HG03025 (cell line): ENCODE measurements around the gene OPRM1.
"Not testable (repeated sequence)": the region's sequence is repeated elsewhere in the genome, so short reads cannot be mapped to it uniquely, and the experiment has no call there.

Experiments used
- ATAC-seq: cut with Tn5 transposase; IDR thresholded peaks from one replicate; pipeline ENCODE4 v1.9.1; 2021; ENCODE audit warnings: mild to moderate bottlenecking, moderate library complexity; ENCODE audit not compliant: unreplicated experiment, low FRiP score

The OPRM1 gene

GRCh38 chr6:154139892-154140291 is 100.9 kb downstream of the OPRM1 start:
- ATAC-seq, result no peak

DNA sequence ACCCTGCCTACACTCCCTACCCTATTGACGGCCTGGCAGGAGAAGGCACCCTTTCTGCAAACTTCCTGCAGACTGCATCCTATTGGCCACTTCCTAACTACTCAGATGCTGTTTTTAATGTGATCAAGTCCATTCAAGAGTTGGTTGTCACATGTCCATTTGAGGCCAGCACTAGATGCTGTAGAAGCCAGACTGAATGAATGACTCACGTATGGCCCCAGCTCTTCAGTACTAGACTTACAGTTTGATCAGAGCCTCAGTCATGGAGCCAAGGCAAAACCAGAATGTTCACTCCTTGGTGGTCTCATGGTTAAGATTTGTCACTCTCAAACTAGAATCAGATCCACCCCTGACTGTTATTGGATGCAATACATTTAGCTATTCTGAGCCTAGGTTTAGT is 101.7 kb downstream of the OPRM1 start:
- no peak for ATAC-seq

- no peak for ATAC-seq
Measured at GRCh38 chr6:154143753-154144152, 104.7 kb downstream of the OPRM1 start.

DNA sequence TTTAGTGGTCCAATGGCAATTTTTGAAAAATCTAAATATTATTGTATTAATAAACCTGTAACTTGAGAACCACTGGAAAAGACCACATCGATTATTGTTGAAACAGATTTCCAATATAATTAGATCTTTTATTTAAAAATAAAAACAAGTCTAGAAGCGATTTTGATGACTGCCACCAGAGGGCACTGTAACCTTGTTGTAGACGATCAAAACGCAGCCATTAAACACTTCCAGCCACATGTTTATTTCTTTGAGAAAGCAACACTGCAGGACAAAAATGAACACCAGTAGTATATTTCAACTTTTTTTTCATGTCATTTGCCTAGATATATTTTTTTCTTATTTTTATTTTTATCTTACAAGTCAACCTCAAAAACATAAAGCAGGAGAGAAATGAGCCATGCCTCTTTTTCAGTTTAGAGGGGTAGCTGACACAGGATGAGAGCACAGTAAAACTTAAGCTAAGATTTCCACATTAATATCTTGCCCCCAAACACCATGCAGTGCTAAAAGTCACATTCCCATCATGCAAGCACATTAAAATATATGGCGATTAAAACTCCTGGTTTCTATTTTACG is 115.4 kb downstream of the OPRM1 start:
- ATAC-seq, result no peak

GRCh38 chr6:154156135-154156896 is 117.3 kb downstream of the OPRM1 start:
- peak; percentile 50 for ATAC-seq

DNA sequence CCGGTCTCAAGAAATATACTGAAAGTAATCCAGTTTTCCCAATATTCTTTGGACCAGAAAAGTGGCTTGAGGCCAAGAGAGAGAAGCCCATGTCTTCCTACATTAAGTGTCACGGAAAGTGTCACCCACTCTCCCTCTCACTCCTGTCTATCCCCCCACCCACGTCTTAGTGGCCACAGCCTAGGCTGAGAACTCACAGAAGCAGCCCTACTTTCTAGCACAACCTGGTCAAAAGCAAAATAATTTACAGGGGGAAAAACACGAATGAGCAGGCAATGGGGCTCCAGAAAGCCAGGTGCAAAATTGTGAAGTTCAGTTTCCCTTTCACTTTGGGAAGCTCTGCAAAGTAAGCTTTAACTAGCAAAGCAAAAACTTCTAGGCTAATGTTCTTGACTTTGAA is 118.0 kb downstream of the OPRM1 start:
- ATAC-seq, result peak; percentile 70

- ATAC-seq, result no peak
Measured at GRCh38 chr6:154157706-154158105, 118.7 kb downstream of the OPRM1 start.

DNA sequence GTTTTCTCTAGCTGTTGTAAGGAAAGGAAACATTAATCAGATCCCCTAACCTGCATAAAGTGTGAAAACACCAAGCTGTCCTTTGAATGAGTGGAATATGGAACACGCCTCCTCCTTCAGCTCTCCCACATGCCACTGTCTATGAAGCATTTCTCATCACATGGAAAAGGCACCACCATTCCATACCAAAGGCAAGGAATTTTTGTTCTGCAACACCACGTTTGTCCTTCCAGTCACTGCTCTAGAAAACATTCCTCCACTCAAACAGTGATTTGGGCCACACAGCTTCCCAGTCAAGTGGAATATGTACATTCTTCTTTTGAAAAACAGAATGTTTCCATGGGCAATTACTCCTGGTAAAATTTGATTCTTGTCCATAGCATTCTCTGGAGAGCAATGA is 120.1 kb downstream of the OPRM1 start:
- ATAC-seq, result no peak

DNA sequence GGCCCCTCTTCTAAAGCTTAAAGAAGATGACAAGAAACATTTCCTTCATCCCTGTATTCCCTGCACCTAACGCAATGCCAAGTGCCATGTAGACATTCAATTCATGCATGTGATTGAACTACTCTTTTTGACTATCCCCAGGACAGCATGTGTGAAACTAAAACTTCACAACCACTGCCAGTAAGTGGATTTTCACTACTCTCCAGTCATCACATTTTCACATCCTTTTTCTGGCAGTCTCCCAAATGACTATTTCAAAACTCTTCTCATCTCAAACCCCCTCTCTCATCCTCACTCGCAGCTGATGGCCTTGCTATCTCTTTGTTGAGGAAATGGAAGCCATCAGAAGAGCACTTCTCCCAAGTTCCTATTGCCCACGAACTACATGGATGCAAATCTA is 122.6 kb downstream of the OPRM1 start:
- ATAC-seq, result peak; percentile 67

DNA sequence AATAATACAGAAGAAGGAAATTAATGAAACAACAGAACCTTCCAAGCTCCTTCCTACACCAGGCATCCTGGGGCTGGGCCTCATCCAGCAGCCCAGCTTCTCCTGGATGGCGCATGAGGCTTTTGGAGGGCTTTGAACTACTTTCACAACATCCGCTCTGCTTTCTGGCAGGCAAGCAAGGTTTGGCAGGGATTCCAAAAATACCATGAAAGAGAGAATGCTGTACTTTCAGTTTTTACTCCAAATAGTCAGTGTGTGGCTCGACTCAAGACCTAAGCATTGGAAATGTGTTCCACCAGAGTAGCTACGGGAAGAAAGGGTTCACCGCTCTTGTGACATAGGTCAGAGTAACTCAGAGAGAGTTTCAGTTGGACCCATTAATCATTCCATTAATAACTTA is 125.4 kb downstream of the OPRM1 start:
- no peak for ATAC-seq

- no peak for ATAC-seq
Measured at GRCh38 chr6:154165478-154165877, 126.4 kb downstream of the OPRM1 start.

- ATAC-seq, result no peak
Measured at GRCh38 chr6:154166140-154166539, 127.1 kb downstream of the OPRM1 start.

DNA sequence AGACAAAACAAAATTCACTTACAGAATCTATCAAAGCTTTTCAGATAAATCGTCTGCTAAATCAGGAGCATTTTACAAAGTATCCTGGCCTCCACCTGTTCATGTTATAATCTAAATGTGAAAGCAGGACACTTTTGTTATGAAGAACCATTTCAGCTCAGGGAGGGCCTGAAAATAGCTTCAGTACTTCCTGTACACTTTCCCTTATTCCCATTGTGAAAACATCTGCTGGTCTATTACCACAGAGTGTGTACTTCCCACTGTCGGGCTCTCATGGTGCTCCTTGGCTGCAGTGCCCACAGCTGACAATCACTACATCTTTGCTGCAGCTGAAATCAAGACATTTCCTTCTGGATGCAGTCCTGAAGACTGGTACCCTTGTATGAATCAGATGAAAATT is 128.1 kb downstream of the OPRM1 start:
- no peak for ATAC-seq

GRCh38 chr6:154169193-154169847 is 130.3 kb downstream of the OPRM1 start:
- no peak for ATAC-seq

DNA sequence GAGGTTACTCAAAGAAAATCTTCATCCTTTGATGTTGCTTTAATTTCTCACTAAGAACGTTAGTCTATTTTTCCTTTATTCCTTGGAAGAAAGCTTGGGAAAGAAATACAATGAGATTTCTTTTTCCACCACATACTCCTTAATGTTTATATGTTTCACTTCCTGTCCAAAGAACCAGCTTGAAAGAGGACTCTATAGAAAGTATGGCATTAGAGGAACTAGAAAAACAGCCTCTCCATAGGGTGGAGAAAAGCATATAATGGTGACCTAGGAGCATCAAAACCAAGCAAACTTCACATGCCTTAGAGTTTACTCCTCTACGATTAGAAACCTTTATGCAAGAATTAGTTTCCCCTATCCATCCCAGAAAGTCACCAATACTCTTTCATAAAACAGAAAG is 131.1 kb downstream of the OPRM1 start:
- no peak for ATAC-seq

GRCh38 chr6:154172393-154172792 is 133.4 kb downstream of the OPRM1 start:
- ATAC-seq, result not testable (repeated sequence)

DNA sequence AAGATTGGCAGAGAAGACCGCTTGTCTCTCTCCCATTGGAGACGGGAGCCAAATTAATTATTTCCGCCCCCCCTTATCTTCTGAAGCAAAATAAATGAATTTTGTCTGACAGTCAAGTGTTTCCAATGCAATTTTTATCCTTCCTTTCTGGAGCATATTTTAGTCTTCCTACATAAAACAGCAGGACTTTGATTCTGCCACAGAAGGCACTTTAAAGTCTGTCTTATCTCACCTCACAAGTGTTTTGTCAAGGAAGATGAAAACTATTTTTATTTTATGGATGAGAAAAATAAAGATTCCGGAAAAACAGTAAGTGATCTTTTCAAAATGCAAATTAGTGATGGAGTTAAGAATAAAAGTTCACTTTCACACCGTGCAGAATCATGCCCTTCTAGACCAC is 140.4 kb downstream of the OPRM1 start:
- ATAC-seq, result no peak

DNA sequence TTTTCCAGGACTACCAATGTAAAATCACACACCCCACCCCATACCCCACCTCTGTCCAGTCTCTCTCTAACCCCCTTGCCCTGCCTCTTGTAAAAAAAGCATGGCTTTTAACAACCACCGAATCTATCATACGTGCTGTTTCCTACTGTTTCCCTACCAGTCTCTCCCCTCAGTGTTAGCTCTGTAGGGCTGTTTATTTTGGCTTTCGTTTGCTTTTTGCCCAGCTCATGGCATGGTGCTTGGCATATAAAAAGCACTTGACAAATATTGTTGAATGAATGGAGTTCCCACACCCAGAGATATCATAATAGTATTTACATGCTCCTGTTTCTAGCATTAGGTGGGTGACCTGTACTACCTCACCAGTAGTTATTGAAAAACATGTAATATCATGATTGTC is 148.2 kb downstream of the OPRM1 start:
- ATAC-seq, result no peak

- ATAC-seq, result no peak
Measured at GRCh38 chr6:154187714-154188113, 148.7 kb downstream of the OPRM1 start.

DNA sequence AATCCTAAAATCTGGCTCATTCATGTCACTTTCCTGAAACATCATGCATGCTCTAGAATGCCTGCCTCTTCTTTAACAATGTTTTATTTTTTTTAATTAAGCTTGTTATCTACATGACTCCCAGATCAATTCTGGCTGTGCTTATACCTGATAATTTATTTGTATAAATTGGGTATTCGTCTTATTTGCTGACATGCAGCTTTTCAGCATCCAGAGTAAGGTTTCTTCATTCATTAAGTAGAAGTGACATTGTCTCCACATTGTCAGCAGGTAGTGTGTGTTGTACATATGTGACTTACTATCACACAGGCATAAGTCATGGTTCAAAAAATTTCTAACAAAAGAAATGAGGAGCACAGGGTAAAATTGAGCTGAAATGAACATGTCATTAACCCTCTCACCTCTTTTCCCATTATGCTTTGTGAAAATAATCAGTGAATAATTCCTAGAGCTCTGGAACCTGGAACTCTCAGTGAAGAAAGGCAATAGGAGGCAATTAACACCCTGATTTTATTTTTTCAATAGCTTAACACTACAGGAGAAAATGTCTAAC is 157.4 kb downstream of the OPRM1 start:
- no peak for ATAC-seq

- ATAC-seq, result no peak
Measured at GRCh38 chr6:154197196-154197860, 158.3 kb downstream of the OPRM1 start.
